A549 (cell line): Measurements from ENCODE around the gene THAP7. TPM values are rescaled to one million over a fixed set of nuclear protein-coding genes. Genes with fewer than 3 reads are reported as not detected.

ENCODE experiments used
- ATAC-seq, 2 experiments: fragments of 200-7000 bp in 1 of 2; fragments of >200 bp in 1 of 2; cut with Nextera tagmentation in 1 of 2; cut with Tn5 transposase in 1 of 2; 3 replicates each; pipeline versions ENCODE4 v1.8.0 to v1.9.1; 2018 to 2020; ENCODE audit warnings: mild to moderate bottlenecking in 1 of 2, moderate library complexity in 1 of 2
- CTCF ChIA-PET: fragments of 300-600 bp; sonication (Branson Sonifier 250); formaldehyde crosslinking; extraction: SDS; loops from one replicate; lab custom pipeline; 2021; ENCODE audit warnings: antibody characterized with exemption, inconsistent platforms; lab: Yijun Ruan, JAX
- POLR2A ChIA-PET: fragments of 350-600 bp; formaldehyde crosslinking; extraction: SDS; loops from one replicate; lab custom pipeline; 2021; ENCODE audit warnings: antibody characterized with exemption, inconsistent platforms; lab: Yijun Ruan, JAX
- DNase-seq, 2 experiments: peaks; one replicate each; pipeline versions ENCODE4 v3.0.0 to v3.0.0-alpha.2; 2011 to 2016; ENCODE audit warnings: low read depth in 1 of 2, low spot score in 1 of 2
- FAIRE-seq: peaks from 2 replicates; lab custom pipeline; 2011; peaks lifted over from hg19 to GRCh38; lab: Jason Lieb, UNC
- H3K27ac ChIP-seq, 2 experiments: fragments of >200 bp; sonication (Bioruptor Twin); formaldehyde crosslinking; 3 replicates each; pipeline ENCODE4 v1.5.1; 2016 to 2017
- H3K4me1 ChIP-seq: fragments of >200 bp; sonication (Bioruptor Twin); formaldehyde crosslinking; 3 replicates; pipeline ENCODE4 v1.6.1; 2016
- H3K4me2 ChIP-seq: fragments of >200 bp; sonication (Bioruptor Twin); formaldehyde crosslinking; 3 replicates; pipeline ENCODE4 v1.6.1; 2016
- H3K4me3 ChIP-seq: fragments of >200 bp; sonication (Bioruptor Twin); formaldehyde crosslinking; 3 replicates; pipeline ENCODE4 v1.5.1; 2016
- H3K9me3 ChIP-seq: fragments of >200 bp; sonication (Bioruptor Twin); formaldehyde crosslinking; 3 replicates; pipeline ENCODE4 v1.6.1; 2016
- ATOH8 ChIP-seq: fragments of 250-450 bp; sonication (Bioruptor Pico); IDR thresholded peaks from 2 replicates; pipeline ENCODE4 v1.5.0; 2020; ENCODE audit warnings: low read depth, mild to moderate bottlenecking, moderate library complexity
- CBX2 ChIP-seq: fragments of 200-600 bp; sonication (generic); IDR thresholded peaks from 2 replicates; pipeline ENCODE4 v1.6.1; 2016; ENCODE audit warnings: low read depth, mild to moderate bottlenecking, borderline replicate concordance
- CEBPB ChIP-seq, 2 experiments: fragments of >200 bp in 1 of 2; sonication (Bioruptor Twin) in 1 of 2; formaldehyde crosslinking in 1 of 2; IDR thresholded peaks; 2 replicates each; pipeline ENCODE4 v1.6.1; 2012 to 2016
- CHD2 ChIP-seq: fragments of 150-350 bp; IDR thresholded peaks from 2 replicates; pipeline ENCODE4 v1.6.1; 2014; ENCODE audit warnings: low read length; ENCODE audit not compliant: partially characterized antibody
- FOSB ChIP-seq: fragments of 250-450 bp; sonication (Bioruptor Pico); IDR thresholded peaks from 2 replicates; pipeline ENCODE4 v1.5.0; 2020; ENCODE audit warnings: mild to moderate bottlenecking, moderate library complexity
- FOXS1 ChIP-seq: fragments of 250-450 bp; sonication (Bioruptor Pico); IDR thresholded peaks from 2 replicates; pipeline ENCODE4 v1.5.0; 2020; ENCODE audit warnings: mild to moderate bottlenecking, moderate library complexity
- GATA3 ChIP-seq: IDR thresholded peaks from 2 replicates; pipeline ENCODE4 v1.6.1; 2012; ENCODE audit warnings: borderline replicate concordance
- HDAC2 ChIP-seq: fragments of 200-600 bp; sonication (generic); IDR thresholded peaks from 2 replicates; pipeline ENCODE4 v1.6.1; 2016
- HES2 ChIP-seq: fragments of >200 bp; sonication (Bioruptor Twin); formaldehyde crosslinking; IDR thresholded peaks from 2 replicates; pipeline ENCODE4 v1.6.1; 2016
- HOXA7 ChIP-seq: fragments of 250-450 bp; sonication (Bioruptor Pico); IDR thresholded peaks from 2 replicates; pipeline ENCODE4 v1.5.0; 2020; ENCODE audit warnings: mild to moderate bottlenecking, moderate library complexity
- JUNB ChIP-seq: fragments of >200 bp; sonication (Bioruptor Twin); formaldehyde crosslinking; IDR thresholded peaks from 2 replicates; pipeline ENCODE4 v1.6.1; 2016
- MAFK ChIP-seq: fragments of 450-650 bp; IDR thresholded peaks from 2 replicates; pipeline ENCODE4 v1.6.1; 2014; ENCODE audit not compliant: partially characterized antibody
- MYC ChIP-seq: IDR thresholded peaks from 2 replicates; pipeline ENCODE4 v1.6.1; 2012; ENCODE audit warnings: mild to moderate bottlenecking, inconsistent platforms, low read length, improper control_type of control experiment, borderline replicate concordance
- NPAS2 ChIP-seq: fragments of 250-450 bp; sonication (Bioruptor Pico); IDR thresholded peaks from 2 replicates; pipeline ENCODE4 v1.8.0; 2022; ENCODE audit warnings: mild to moderate bottlenecking, moderate library complexity, borderline replicate concordance
- RNF2 ChIP-seq: fragments of 200-600 bp; sonication (generic); IDR thresholded peaks from 2 replicates; pipeline ENCODE4 v1.6.1; 2016; ENCODE audit warnings: low read depth, mild to moderate bottlenecking, antibody characterized with exemption, moderate library complexity, borderline replicate concordance
- SREBF2 ChIP-seq: fragments of 450-650 bp; IDR thresholded peaks from 2 replicates; pipeline ENCODE4 v1.6.1; 2014; ENCODE audit warnings: mild to moderate bottlenecking, moderate library complexity
- ZFP36 ChIP-seq: fragments of 450-650 bp; IDR thresholded peaks from 2 replicates; pipeline ENCODE4 v1.6.1; 2014; ENCODE audit warnings: borderline replicate concordance; ENCODE audit not compliant: partially characterized antibody
- WGBS: methylation state at CpG from one replicate; pipeline ENCODE4 v1.1.6; 2017; ENCODE audit errors: missing lambda C conversion rate; 5-methylcytosine and 5-hydroxymethylcytosine counted together
- polyA plus RNA-seq, 4 experiments: library from polyadenylated mRNA; depleted of rRNA in 3 of 4; stranded (reverse); fragments of >200 nt; fragmentation: RNase III in 1 of 4; extraction: RNeasy Plus Mini Kit Qiagen cat#74134 plus additional on column Dnase treatment in 1 of 4; gene quantifications; 2 replicates in 3 of 4; 3 replicates in 1 of 4; pipeline ENCODE4 v1.2.3, GENCODE V29; 2011 to 2017
- TF ChIP-seq, protein P1 (sequence below): fragments of >200 bp; sonication (Bioruptor Twin); formaldehyde crosslinking; IDR thresholded peaks from 3 replicates; pipeline ENCODE4 v1.5.1; 2016
- TF ChIP-seq, protein P2 (sequence below): fragments of 150-350 bp; IDR thresholded peaks from 2 replicates; pipeline ENCODE4 v1.6.1; 2014; ENCODE audit warnings: low read depth, mild to moderate bottlenecking, low read length
- TF ChIP-seq, protein P3 (sequence below): IDR thresholded peaks from 2 replicates; pipeline ENCODE4 v1.6.1; 2012; ENCODE audit warnings: low read depth, borderline replicate concordance

The THAP7 gene
- polyA plus RNA-seq, 2 of the 4 experiments (the other 2 are of a cell fraction): 15.9 to 22.7 TPM

GRCh38 chr22:20979243-20979809 is 22.6 kb downstream of the THAP7 start:
- Histone ChIP-seq H3K4me2 (no peak overlapping the region), H3K9me3 (peaks cover 8% of the 10 kb centered on the region; the same call in 1 of the 3 replicates), H3K4me3 (no peak overlapping the region), H3K4me1 (peaks cover 11% of the 10 kb centered on the region; the same call in 2 of the 3 replicates), H3K27ac (no peak overlapping the region)
- ATAC-seq (no peak), DNase-seq (no peak), FAIRE-seq (no peak)
- TF ChIP-seq GATA3 (no peak), CEBPB (IDR thresholded peaks at IDR 0.05) (no peak)
- 73% methylated on average over 20 of the region's 39 CpGs for WGBS
- POLR2A ChIA-PET: interaction anchor here (3.7 kb wide), 1 partner anchor 94 kb away, joined by 22 read pairs; no protein-coding TSS in a partner anchor
- CTCF ChIA-PET: interaction anchor here (0.8 to 2.0 kb wide), 2 partner anchors 18 to 93 kb away, joined by 3 to 7 read pairs; no protein-coding TSS in a partner anchor

DNA sequence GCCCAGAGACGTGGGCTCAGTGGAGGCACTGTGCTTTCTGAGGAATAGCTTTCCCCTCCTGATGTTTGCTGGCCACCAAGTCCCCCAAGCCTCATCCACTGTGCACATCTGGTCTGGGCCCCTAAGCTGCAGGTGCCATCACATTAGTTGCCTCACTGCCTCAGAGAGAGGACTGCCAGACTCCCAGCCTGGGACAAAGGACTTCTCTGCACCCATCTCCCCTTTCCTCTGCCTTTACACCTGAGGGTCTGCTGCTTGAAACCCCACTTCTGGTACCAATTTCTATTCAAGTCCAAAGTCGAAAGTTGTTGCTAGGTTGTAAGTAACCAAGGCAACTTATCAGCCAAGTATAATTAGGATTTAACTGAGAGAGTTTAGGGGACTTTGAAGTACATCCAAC is 23.5 kb downstream of the THAP7 start:
- no peak overlapping the region for H3K4me3 ChIP-seq
- POLR2A ChIA-PET: no interaction called here
- CTCF ChIA-PET: interaction anchor here (0.8 to 1.7 kb wide), 2 partner anchors 16 to 17 kb away, joined by 3 to 5 read pairs; no protein-coding TSS in a partner anchor
- H3K4me2 ChIP-seq: no peak overlapping the region
- peaks cover 11% of the 10 kb centered on the region; the same call in 2 of the 3 replicates for H3K4me1 ChIP-seq
- WGBS: 25% methylated on average over 2 of the region's 2 CpGs
- DNase-seq (no peak), ATAC-seq (no peak), FAIRE-seq (no peak)
- TF ChIP-seq ZFP36 (no peak), RNF2 (no peak), JUNB (no peak)
- no peak overlapping the region for H3K27ac ChIP-seq
- peaks cover 8% of the 10 kb centered on the region; the same call in 1 of the 3 replicates for H3K9me3 ChIP-seq

DNA sequence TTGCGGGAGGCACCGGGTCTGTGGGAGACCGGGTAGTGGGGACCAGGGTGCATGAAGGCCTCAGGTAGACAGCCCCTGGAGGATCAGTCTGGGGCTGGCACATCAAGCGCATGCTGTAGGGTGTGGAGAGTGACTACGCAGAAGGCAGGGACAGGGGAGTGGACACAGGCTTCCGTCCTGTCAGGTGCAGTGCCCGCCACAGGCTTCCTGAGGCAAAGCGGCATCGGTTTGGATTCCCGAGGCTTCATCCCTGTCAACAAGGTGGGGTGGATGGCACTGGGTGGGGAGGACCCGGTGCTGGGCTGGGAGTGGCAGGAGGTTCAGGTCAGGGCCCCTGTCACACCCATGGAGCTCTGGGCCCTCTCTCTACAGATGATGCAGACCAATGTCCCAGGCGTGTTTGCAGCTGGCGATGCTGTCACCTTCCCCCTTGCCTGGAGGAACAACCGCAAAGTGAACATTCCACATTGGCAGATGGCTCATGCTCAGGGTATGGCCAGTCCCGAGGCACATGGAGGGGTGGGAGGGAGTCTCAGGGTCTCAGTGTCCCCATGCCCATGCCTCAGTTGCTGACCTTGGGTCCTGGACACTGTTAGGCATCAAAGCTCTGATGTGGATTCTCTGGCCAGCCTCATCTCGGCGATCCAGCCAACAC is 24.3 kb downstream of the THAP7 start:
- DNase-seq (no peak), FAIRE-seq (no peak), ATAC-seq (no peak)
- POLR2A ChIA-PET: no interaction called here
- no peak overlapping the region for H3K4me3 ChIP-seq
- H3K27ac ChIP-seq: no peak overlapping the region
- no peak overlapping the region for H3K4me2 ChIP-seq
- no peak for TF ChIP-seq ATOH8
- no peak for TF ChIP-seq CHD2
- WGBS: 86% methylated on average over 14 of the region's 17 CpGs
- H3K9me3 ChIP-seq: peaks cover 8% of the 10 kb centered on the region; the same call in 1 of the 3 replicates
- peaks cover 5% of the 10 kb centered on the region; the same call in 2 of the 3 replicates for H3K4me1 ChIP-seq
- CTCF ChIA-PET: interaction anchor here (1.7 kb wide), 1 partner anchor 15 kb away, joined by 5 read pairs; no protein-coding TSS in a partner anchor

DNA sequence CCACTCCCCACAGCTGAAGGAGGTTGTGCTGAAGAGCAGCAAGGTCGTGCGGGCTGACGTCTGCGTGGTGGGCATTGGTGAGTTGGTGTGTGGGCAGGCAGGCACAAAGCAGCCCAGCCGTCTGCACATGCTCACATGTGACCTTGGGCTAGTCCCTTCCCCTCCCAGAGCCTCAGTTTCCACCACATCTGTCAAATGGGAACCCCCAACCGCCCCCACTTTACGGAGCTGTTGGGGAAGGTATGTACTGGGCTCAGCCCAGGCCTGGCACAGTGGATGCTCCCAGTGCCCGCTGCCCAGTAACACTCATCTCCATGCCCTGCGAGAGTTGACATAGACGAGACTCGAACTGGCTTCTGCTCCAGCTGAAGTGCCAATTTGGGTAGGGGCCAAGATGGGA is 24.9 kb downstream of the THAP7 start:
- 78% methylated on average over 11 of the region's 11 CpGs for WGBS

More for the DNA sequence above, 24.9 kb downstream of the THAP7 start:
- ChIA-PET CTCF (interaction anchor here (1.0 to 1.7 kb wide), 4 partner anchors 15 to 199 kb away, joined by 3 to 5 read pairs (median 4); no protein-coding TSS in a partner anchor), POLR2A (no interaction called here)
- H3K4me2 ChIP-seq: no peak overlapping the region
- no peak for FAIRE-seq
- H3K27ac ChIP-seq: no peak overlapping the region
- DNase-seq: no peak
- H3K9me3 ChIP-seq: peaks cover 8% of the 10 kb centered on the region; the same call in 1 of the 3 replicates
- no peak overlapping the region for H3K4me3 ChIP-seq
- no peak for ATAC-seq
- H3K4me1 ChIP-seq: peaks cover 5% of the 10 kb centered on the region; the same call in 2 of the 3 replicates
- TF ChIP-seq, protein P1, sequence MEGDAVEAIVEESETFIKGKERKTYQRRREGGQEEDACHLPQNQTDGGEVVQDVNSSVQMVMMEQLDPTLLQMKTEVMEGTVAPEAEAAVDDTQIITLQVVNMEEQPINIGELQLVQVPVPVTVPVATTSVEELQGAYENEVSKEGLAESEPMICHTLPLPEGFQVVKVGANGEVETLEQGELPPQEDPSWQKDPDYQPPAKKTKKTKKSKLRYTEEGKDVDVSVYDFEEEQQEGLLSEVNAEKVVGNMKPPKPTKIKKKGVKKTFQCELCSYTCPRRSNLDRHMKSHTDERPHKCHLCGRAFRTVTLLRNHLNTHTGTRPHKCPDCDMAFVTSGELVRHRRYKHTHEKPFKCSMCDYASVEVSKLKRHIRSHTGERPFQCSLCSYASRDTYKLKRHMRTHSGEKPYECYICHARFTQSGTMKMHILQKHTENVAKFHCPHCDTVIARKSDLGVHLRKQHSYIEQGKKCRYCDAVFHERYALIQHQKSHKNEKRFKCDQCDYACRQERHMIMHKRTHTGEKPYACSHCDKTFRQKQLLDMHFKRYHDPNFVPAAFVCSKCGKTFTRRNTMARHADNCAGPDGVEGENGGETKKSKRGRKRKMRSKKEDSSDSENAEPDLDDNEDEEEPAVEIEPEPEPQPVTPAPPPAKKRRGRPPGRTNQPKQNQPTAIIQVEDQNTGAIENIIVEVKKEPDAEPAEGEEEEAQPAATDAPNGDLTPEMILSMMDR: no peak
- TF ChIP-seq MAFK (no peak), HOXA7 (no peak), FOXS1 (no peak), NPAS2 (no peak), FOSB (no peak), HDAC2 (no peak), HES2 (no peak), SREBF2 (no peak), MYC (no peak), CBX2 (no peak)
- TF ChIP-seq, protein P2, sequence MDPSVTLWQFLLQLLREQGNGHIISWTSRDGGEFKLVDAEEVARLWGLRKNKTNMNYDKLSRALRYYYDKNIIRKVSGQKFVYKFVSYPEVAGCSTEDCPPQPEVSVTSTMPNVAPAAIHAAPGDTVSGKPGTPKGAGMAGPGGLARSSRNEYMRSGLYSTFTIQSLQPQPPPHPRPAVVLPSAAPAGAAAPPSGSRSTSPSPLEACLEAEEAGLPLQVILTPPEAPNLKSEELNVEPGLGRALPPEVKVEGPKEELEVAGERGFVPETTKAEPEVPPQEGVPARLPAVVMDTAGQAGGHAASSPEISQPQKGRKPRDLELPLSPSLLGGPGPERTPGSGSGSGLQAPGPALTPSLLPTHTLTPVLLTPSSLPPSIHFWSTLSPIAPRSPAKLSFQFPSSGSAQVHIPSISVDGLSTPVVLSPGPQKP: no peak
- TF ChIP-seq, protein P3, sequence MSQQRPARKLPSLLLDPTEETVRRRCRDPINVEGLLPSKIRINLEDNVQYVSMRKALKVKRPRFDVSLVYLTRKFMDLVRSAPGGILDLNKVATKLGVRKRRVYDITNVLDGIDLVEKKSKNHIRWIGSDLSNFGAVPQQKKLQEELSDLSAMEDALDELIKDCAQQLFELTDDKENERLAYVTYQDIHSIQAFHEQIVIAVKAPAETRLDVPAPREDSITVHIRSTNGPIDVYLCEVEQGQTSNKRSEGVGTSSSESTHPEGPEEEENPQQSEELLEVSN: no peak
